ENCODE data around the gene KANSL2.
"Not testable (repeated sequence)": the region's sequence is repeated elsewhere in the genome, so short reads cannot be mapped to it uniquely, and the experiment has no call there.

The KANSL2 gene

GRCh38 chr12:48690436-48690835 lies 8.4 kb upstream of the KANSL2 start:
- TF ChIP-seq CTCF (IDR thresholded peaks at IDR 0.05; ENCODE audit: low read depth, low read length) = no peak
- DNase-seq (ENCODE audit: extremely low read depth, low read depth) = no peak

- TF ChIP-seq CTCF (IDR thresholded peaks at IDR 0.05; ENCODE audit: low read depth, low read length) = no peak
- no peak for DNase-seq (ENCODE audit: extremely low read depth, low read depth)
Observed at GRCh38 chr12:48688836-48689235, 6.8 kb upstream of the KANSL2 start.

GRCh38 chr12:48687592-48687991 lies 5.6 kb upstream of the KANSL2 start:
- no peak for TF ChIP-seq CTCF (IDR thresholded peaks at IDR 0.05; ENCODE audit: low read depth, low read length)
- no peak for DNase-seq (ENCODE audit: extremely low read depth, low read depth)

- TF ChIP-seq CTCF (IDR thresholded peaks at IDR 0.05; ENCODE audit: low read depth, low read length) = no peak
- DNase-seq (ENCODE audit: extremely low read depth, low read depth) = no peak
Observed at GRCh38 chr12:48686615-48687334, 4.7 kb upstream of the KANSL2 start.

- DNase-seq (ENCODE audit: extremely low read depth, low read depth) = no peak
- no peak for TF ChIP-seq CTCF (IDR thresholded peaks at IDR 0.05; ENCODE audit: low read depth, low read length)
Observed at GRCh38 chr12:48686037-48686595, 4.1 kb upstream of the KANSL2 start.

GRCh38 chr12:48683534-48683933 lies 1.5 kb upstream of the KANSL2 start:
- no peak for TF ChIP-seq CTCF (IDR thresholded peaks at IDR 0.05; ENCODE audit: low read depth, low read length)

GRCh38 chr12:48682927-48683326 lies 889 bp upstream of the KANSL2 start:
- no peak for DNase-seq (ENCODE audit: extremely low read depth, low read depth)

More at GRCh38 chr12:48683534-48683933, 1.5 kb upstream of the KANSL2 start:
- no peak for DNase-seq (ENCODE audit: extremely low read depth, low read depth)

GRCh38 chr12:48682533-48682905 lies 481 bp upstream of the KANSL2 start:
- not testable (repeated sequence) for DNase-seq (ENCODE audit: extremely low read depth, low read depth)

More at GRCh38 chr12:48682927-48683326, 889 bp upstream of the KANSL2 start:
- TF ChIP-seq CTCF (IDR thresholded peaks at IDR 0.05; ENCODE audit: low read depth, low read length) = no peak
